H1 (cell line): Measurements from ENCODE around the gene PGAM5. TPM values are rescaled to one million over a fixed set of nuclear protein-coding genes. Genes with fewer than 3 reads are reported as not detected.

ENCODE experiments used
- BRCA1 ChIP-seq: IDR thresholded peaks from 2 replicates; pipeline ENCODE4 v1.6.1; 2012; ENCODE audit warnings: low read depth, low read length, improper control_type of control experiment
- CBX5 ChIP-seq: fragments of 300-800, 300-1000 bp; sonication (generic); IDR thresholded peaks from 2 replicates; pipeline ENCODE4 v1.7.1; 2016; ENCODE audit warnings: antibody characterized with exemption, low read length, low read depth
- GABPA ChIP-seq: IDR thresholded peaks from 2 replicates; pipeline ENCODE4 v1.6.1; 2011; ENCODE audit warnings: mild to moderate bottlenecking, low read length, moderate library complexity, borderline replicate concordance; ENCODE audit not compliant: insufficient read depth
- GTF2F1 ChIP-seq: IDR thresholded peaks from 2 replicates; pipeline ENCODE4 v1.6.1; 2012; ENCODE audit warnings: low read depth, low read length, improper control_type of control experiment, borderline replicate concordance
- SIRT6 ChIP-seq: IDR thresholded peaks from one replicate; pipeline ENCODE4 v1.7.1; 2012; ENCODE audit warnings: low read length, inconsistent platforms
- SUZ12 ChIP-seq: fragments of 200-600 bp; sonication (generic); IDR thresholded peaks from 2 replicates; pipeline ENCODE4 v1.6.1; 2012; ENCODE audit warnings: mild to moderate bottlenecking, inconsistent platforms, low read length, moderate library complexity, mixed read lengths
- YY1 ChIP-seq: IDR thresholded peaks from 2 replicates; pipeline ENCODE4 v1.6.1; 2011; ENCODE audit warnings: low read depth, mild to moderate bottlenecking, low read length
- polyA plus RNA-seq, 7 experiments: library from polyadenylated mRNA; depleted of rRNA in 3 of 7; stranded (reverse) in 5 of 7; unstranded in 2 of 7; fragments of >200 nt in 5 of 7; fragments of 200-250 nt in 2 of 7; gene quantifications; 1 replicate in 5 of 7; 2 replicates in 1 of 7; 4 replicates in 1 of 7; pipeline versions ENCODE4 v1.2.1 to v1.2.3, GENCODE V29; 2011 to 2013; ENCODE audit warnings: missing spikeins in 2 of 7, mixed read lengths in 2 of 7
- total RNA-seq: library from RNA; stranded (reverse); fragmentation: NEBNext Ultra II Directional; extraction: Animal tissue kit (Norgen Biotek cat#: 25700); gene quantifications from 2 replicates; pipeline ENCODE4 v1.2.1, GENCODE V29; 2021
- TF ChIP-seq, protein P1 (sequence below): IDR thresholded peaks from 2 replicates; pipeline ENCODE4 v1.6.1; 2012; ENCODE audit warnings: low read length, inconsistent platforms

The PGAM5 gene
- total and polyA plus RNA-seq, 2 of the 8 experiments (the other 6 are each of a cell fraction or from before 2014, with no cell fraction given): 66.4 to 84.0 TPM

- TF ChIP-seq, protein P1, sequence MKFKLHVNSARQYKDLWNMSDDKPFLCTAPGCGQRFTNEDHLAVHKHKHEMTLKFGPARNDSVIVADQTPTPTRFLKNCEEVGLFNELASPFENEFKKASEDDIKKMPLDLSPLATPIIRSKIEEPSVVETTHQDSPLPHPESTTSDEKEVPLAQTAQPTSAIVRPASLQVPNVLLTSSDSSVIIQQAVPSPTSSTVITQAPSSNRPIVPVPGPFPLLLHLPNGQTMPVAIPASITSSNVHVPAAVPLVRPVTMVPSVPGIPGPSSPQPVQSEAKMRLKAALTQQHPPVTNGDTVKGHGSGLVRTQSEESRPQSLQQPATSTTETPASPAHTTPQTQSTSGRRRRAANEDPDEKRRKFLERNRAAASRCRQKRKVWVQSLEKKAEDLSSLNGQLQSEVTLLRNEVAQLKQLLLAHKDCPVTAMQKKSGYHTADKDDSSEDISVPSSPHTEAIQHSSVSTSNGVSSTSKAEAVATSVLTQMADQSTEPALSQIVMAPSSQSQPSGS: no peak
- TF ChIP-seq SUZ12 (no peak), GABPA (no peak), BRCA1 (no peak), CBX5 (no peak), YY1 (no peak), GTF2F1 (no peak), SIRT6 (no peak)
Observed at GRCh38 chr12:132668191-132669088, 42.2 kb upstream of the PGAM5 start (continued).
